ENCODE data around the gene TCEA3.

The TCEA3 gene

DNA sequence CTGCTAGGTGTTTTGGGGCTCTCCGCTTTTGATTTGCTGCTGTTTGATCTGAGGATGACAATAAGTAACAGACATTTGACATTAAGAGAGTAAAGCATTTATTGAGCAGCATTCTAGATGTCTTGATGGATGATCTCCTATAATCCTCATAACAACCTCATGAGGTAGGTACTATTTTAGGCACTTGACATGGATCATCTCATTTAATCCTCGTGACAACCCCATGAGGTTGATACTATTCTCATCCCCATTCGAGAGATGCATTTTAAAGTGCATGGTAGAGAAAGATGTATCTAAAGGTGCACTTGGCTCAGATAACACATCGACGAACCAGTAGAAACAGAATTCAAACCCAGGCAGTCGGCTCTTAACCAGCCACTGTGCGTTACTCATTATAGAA, 26.6 kb downstream of the TCEA3 start:
- H3K4me1 Mint-ChIP-seq (ENCODE audit: low read depth) = peaks cover 7% of the 10 kb centered on the region
- H3K9me3 Mint-ChIP-seq = no peaks in the 10 kb centered on the region
- H3K4me3 Mint-ChIP-seq = no peak overlapping the region
- H3K36me3 Mint-ChIP-seq (ENCODE audit: low read depth) = no peaks in the 10 kb centered on the region
- no peak overlapping the region for H3K27ac Mint-ChIP-seq
- H3K27me3 Mint-ChIP-seq (ENCODE audit: low read depth) = no peaks in the 10 kb centered on the region

DNA sequence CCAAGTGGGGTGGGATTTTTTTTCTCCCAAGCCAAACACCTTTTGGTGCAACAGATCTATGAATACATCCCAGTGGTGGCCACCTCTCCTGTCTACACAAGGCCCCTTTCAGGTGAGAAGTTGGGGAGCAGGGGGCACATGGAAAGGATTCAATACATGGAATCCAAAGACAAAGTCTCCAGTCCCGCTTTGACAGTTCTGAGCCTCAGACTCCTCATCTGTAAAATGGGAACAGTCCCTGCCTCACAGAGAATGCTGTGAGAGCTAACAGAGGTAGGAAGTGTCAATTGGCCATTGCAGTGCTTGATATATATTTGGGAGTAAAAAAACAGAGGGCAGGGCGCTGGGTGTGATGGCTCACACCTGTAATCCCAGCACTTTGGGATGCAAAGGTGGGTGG, 28.2 kb downstream of the TCEA3 start:
- Mint-ChIP-seq H3K27me3 (ENCODE audit: low read depth) (no peaks in the 10 kb centered on the region), H3K27ac (no peak overlapping the region), H3K9me3 (no peaks in the 10 kb centered on the region), H3K36me3 (ENCODE audit: low read depth) (no peaks in the 10 kb centered on the region), H3K4me3 (no peak overlapping the region), H3K4me1 (ENCODE audit: low read depth) (peaks cover 4% of the 10 kb centered on the region)

DNA sequence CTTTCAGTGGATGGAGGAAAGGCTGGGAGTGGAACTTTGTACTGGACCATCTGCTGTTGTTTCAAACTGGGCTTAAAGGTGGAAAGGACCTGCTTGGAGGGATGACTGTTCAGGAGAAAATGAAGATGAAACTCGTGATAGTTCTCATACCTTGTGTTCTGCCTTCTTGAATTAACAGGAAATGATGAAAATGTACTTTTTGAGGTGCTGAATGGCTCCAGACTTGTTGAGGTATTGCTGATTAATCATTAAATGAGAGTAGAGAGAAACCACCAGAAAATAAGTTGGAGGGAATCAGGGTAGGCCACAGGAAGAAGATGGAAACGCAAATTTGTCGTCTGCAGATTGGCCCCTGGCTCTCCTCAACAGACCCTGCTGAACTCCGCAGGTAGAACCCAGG, 28.7 kb downstream of the TCEA3 start:
- peaks cover 4% of the 10 kb centered on the region for H3K4me1 Mint-ChIP-seq (ENCODE audit: low read depth)
- H3K4me3 Mint-ChIP-seq = no peak overlapping the region

DNA sequence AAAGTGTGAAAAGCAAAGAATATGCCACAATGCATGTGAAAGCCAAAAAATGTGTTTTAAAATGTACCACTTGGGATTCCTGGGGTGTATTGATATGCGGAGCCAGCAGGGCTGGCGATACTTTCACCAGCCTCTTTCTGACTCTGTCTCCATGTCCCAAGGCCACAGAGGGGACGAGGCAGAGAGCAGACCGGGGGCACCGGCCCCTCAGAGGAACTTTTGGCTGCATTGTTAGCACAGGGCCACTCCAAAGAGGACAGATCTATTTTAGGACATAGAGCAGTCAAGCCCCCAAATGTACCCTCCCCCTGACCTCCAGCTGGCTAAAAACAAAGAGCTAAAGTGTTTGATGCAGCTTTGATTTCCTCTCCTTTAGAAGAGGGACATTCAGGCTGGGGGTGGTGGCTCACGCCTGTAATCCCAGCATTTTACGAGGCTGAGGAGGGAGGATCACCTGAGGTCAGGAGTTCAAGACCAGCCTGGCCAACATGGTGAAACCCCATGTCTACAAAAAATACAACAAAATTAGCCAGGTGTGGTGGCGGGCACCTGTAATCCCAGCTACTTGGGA, 29.3 kb downstream of the TCEA3 start:
- Mint-ChIP-seq H3K27ac (no peak overlapping the region), H3K27me3 (ENCODE audit: low read depth) (no peaks in the 10 kb centered on the region), H3K9me3 (no peaks in the 10 kb centered on the region), H3K4me1 (ENCODE audit: low read depth) (peaks cover 4% of the 10 kb centered on the region), H3K36me3 (ENCODE audit: low read depth) (no peaks in the 10 kb centered on the region), H3K4me3 (no peak overlapping the region)

More for the DNA sequence above, 28.7 kb downstream of the TCEA3 start:
- Mint-ChIP-seq H3K36me3 (ENCODE audit: low read depth) (no peaks in the 10 kb centered on the region), H3K9me3 (no peaks in the 10 kb centered on the region), H3K27me3 (ENCODE audit: low read depth) (no peaks in the 10 kb centered on the region), H3K27ac (no peak overlapping the region)

DNA sequence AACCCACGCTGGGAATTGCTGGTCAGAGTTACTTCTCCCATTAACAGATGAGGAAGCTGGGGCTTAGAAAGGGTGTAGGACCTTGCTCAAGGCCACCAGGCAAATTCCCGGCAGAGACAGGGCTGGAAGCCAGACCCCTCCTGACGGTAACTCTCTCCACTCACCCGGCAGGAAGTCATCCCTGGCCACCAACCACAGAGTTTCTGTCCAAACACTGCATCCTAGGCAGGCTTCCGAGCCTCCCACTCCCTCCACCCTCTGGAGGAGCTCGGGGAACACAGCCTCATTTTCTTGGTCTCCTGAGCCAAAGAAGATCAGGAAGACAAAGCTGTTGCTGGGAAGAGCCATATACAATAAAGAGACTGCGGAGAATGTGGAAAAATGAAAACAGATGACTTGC, 29.9 kb downstream of the TCEA3 start:
- H3K4me3 Mint-ChIP-seq = no peak overlapping the region
- H3K27me3 Mint-ChIP-seq (ENCODE audit: low read depth) = no peaks in the 10 kb centered on the region
- no peak overlapping the region for H3K27ac Mint-ChIP-seq
- no peaks in the 10 kb centered on the region for H3K36me3 Mint-ChIP-seq (ENCODE audit: low read depth)
- no peaks in the 10 kb centered on the region for H3K9me3 Mint-ChIP-seq
- peaks cover 4% of the 10 kb centered on the region for H3K4me1 Mint-ChIP-seq (ENCODE audit: low read depth)

DNA sequence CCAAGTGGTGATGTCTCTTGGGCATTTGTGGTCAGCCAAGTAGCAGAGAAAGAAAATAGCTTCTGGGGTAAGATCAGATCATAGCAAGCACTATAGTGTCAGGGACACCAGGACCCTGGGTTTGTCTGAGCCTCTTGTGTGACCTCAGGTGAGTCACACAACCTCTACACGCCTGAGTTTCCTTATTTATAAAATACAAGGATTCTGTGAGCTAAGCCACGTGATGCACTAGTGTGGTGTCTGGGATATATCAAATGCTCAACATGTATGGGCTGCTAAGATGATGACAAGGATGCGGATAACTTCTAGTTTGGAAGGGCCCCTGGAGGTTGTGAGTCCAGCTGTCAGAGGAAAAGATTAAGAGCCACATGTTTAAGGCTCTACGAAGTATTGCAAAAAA, 30.4 kb downstream of the TCEA3 start:
- Mint-ChIP-seq H3K36me3 (ENCODE audit: low read depth) (no peaks in the 10 kb centered on the region), H3K27ac (no peak overlapping the region), H3K4me3 (no peak overlapping the region), H3K9me3 (no peaks in the 10 kb centered on the region), H3K4me1 (ENCODE audit: low read depth) (peaks cover 4% of the 10 kb centered on the region), H3K27me3 (ENCODE audit: low read depth) (no peaks in the 10 kb centered on the region)

DNA sequence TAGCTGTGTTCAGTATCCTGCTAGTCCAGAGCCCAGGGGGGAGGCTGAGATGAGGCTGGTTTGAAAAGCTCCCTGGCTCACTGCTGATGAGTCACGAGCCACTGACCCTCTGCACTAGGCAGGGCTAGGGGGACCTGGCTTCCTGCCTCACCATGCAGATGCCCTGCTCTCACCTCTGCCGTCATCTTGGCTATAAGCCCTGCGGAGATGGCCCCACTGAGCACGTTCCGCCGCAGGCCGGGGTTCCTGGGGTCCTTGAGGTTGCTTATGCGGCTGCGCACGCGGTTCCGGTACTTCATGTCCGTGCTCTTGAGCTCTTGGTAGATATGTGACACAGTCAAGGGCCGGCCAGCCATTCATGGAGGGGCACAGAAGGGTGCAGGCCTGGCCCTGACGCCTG, 30.8 kb downstream of the TCEA3 start:
- H3K36me3 Mint-ChIP-seq (ENCODE audit: low read depth) = no peaks in the 10 kb centered on the region
- no peaks in the 10 kb centered on the region for H3K27me3 Mint-ChIP-seq (ENCODE audit: low read depth)
- H3K9me3 Mint-ChIP-seq = no peaks in the 10 kb centered on the region
- H3K27ac Mint-ChIP-seq = no peak overlapping the region
- H3K4me3 Mint-ChIP-seq = no peak overlapping the region
- H3K4me1 Mint-ChIP-seq (ENCODE audit: low read depth) = peaks cover 4% of the 10 kb centered on the region

DNA sequence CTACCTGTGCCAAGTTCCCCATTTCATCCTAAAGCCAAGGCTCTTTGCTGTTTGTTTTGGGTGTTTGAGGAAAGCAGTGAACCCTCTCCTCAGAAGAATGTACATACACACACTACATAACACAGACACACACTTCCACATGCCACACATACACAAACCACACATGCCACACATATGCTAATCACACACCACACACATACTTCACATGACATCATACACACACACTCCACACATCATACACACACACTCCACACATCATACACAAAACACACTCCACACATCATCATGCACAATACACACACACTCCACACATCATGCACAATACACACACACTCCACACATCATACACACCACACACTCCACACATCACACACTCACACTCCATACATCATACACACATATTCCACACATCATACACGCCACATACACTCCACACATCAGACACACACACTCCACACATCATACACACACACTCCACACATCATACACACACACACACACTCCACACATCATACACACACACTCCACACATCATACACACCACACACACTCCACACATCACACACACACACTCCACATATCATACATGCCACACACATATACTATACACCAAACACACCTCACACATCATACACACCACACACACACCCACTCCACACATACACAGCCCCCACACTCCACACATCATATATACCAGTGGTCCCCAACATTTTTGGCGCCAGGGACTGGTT, 32.3 kb downstream of the TCEA3 start:
- Mint-ChIP-seq H3K36me3 (ENCODE audit: low read depth) (no peaks in the 10 kb centered on the region), H3K9me3 (no peaks in the 10 kb centered on the region), H3K4me1 (ENCODE audit: low read depth) (peaks cover 4% of the 10 kb centered on the region), H3K27me3 (ENCODE audit: low read depth) (no peaks in the 10 kb centered on the region), H3K27ac (no peak overlapping the region), H3K4me3 (no peak overlapping the region)

DNA sequence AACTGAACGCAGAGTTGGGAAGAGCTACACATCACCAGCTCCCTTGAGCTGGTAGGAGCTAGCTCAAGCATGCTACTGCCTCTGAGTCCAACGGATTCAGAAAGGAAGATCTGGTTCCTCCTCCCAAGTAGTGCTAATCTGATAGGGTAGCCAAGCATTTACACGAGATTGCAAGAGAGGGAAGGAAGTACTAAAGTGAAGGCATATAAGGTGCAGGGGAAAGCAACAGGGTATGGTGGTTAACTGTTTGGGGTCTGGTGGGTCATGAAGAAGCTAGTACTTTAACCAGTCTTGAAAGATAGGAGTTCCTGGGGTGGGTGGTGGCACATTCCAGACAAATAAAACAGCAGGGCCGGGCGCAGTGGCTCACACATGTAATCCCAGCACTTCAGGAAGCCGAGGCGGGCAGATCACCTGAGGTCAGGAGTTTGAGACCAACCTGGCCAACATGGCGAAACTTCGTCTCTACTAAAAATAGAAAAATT, 34.7 kb downstream of the TCEA3 start:
- H3K27ac Mint-ChIP-seq = no peak overlapping the region
- no peak overlapping the region for H3K4me3 Mint-ChIP-seq
- H3K27me3 Mint-ChIP-seq (ENCODE audit: low read depth) = no peaks in the 10 kb centered on the region
- no peaks in the 10 kb centered on the region for H3K9me3 Mint-ChIP-seq
- H3K36me3 Mint-ChIP-seq (ENCODE audit: low read depth) = no peaks in the 10 kb centered on the region
- peaks cover 2% of the 10 kb centered on the region for H3K4me1 Mint-ChIP-seq (ENCODE audit: low read depth)

DNA sequence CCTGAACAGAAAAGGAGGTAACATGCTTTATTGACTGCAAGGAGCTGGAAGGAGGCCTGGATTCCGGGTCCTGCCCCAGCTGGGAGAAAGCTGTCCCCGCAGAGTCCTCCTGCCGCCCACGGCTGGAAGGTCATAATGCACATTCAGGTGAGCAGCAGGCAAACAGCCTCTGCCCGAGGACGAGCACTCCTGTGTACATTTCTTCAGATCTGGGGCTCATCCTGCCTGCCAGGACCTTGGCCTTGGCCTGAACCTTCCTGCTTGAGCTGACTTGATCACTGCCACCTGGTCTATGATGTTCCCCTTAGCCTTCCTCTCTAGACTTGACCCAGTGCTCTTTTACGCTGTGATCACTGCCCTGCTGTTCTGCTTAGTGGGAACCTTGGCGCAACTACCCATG, 37.1 kb downstream of the TCEA3 start:
- no peak overlapping the region for H3K27ac Mint-ChIP-seq
- H3K4me3 Mint-ChIP-seq = no peak overlapping the region
- no peaks in the 10 kb centered on the region for H3K36me3 Mint-ChIP-seq (ENCODE audit: low read depth)
- no peaks in the 10 kb centered on the region for H3K27me3 Mint-ChIP-seq (ENCODE audit: low read depth)
- no peaks in the 10 kb centered on the region for H3K4me1 Mint-ChIP-seq (ENCODE audit: low read depth)
- no peaks in the 10 kb centered on the region for H3K9me3 Mint-ChIP-seq

DNA sequence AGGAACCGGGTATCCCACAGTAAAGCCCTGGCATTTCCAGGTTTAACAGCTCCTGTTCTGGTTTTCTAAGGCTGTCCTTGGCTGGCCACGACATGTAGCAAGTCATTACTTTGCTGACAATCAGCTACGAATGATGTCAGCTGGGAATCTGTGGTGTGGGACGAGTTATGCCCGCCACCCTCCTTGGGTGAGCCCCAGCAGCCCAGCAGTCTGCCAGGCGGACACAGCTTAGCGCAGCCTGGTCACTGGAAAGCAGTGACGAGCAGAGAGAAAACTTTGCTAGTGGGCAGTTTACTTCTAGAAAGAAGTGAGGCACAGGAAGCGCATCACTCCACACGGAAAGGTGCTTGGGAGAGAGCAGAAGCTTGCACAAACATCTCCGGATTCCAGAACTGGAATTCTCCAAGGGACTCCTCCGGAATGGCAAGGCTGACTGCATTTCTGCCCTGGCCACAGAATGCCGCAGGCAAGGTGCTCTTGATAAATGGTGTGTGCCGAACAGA, 39.4 kb downstream of the TCEA3 start:
- H3K36me3 Mint-ChIP-seq (ENCODE audit: low read depth) = no peaks in the 10 kb centered on the region
- no peaks in the 10 kb centered on the region for H3K4me1 Mint-ChIP-seq (ENCODE audit: low read depth)
- no peaks in the 10 kb centered on the region for H3K27me3 Mint-ChIP-seq (ENCODE audit: low read depth)
- H3K27ac Mint-ChIP-seq = no peak overlapping the region
- H3K4me3 Mint-ChIP-seq = no peak overlapping the region
- H3K9me3 Mint-ChIP-seq = no peaks in the 10 kb centered on the region

DNA sequence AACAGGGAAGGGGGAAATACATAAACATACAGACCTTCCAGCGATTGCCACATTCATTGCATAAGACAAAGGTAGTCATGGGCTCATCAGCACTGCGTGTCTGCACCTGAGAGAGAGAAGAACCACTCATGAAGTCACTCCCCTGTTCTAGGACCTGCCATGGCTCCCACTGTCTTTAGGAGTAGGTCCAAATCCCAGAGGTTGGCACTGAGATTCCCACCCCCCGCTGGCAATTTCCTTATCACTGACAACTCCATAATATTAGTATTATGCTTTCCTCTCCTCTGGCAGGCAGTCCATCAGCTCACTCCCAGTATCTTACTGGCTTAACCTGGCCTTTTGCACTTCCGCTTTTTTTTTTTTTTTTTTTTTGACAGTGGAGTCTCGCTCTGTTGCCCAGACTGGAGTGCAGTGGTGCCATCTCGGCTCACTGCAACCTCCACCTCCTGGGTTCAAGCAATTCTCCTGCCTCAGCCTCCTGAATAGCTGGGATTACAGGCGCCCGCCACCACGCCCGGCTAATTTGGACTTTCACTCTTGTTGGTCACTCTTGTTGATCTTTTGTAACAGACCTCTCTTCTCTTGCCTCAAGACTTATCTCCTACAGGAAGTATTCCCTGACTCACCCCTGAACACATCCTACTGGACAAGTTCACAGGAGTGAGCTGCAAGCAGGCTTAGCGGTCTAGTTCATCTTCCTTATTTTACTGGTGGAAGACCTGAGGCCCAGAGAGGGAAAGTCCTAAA, 40.1 kb downstream of the TCEA3 start:
- Mint-ChIP-seq H3K27me3 (ENCODE audit: low read depth) (no peaks in the 10 kb centered on the region), H3K27ac (no peak overlapping the region), H3K4me3 (no peak overlapping the region), H3K4me1 (ENCODE audit: low read depth) (no peaks in the 10 kb centered on the region), H3K9me3 (no peaks in the 10 kb centered on the region), H3K36me3 (ENCODE audit: low read depth) (no peaks in the 10 kb centered on the region)

DNA sequence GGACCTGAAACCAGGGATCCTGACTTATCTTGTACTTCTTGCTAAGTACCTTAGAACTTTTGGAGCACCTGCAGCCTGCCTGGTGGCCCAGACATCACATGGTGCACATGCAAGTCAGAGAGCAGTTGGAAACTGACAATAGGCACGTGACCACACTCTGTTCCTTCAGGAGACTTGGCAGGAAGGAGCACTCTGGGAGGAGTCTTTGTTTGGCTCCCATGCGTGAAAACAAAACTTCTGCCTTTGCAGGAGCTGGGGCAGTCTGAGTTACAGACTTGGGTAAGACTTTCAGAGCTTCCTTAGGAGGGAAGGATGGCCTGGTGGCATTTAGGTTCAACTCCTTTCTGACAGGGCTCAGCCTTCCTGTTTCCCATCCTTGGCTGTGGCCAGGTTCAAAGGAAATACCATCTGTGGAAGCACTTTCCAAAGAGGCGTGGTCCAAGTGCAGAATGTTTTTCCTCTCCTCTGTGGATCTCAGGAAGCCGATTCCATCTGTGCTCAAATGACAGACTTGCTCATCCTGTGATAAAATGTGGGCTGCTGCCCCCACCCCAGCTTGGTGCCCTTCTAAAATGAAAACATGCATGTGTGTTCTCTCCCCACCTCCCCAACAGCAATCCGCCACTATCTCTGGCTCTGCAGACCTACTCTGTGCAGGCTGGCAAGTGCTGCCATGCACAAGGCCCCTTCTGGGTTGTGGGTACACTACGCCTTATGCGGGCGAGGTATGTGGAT, 40.8 kb downstream of the TCEA3 start:
- H3K27me3 Mint-ChIP-seq (ENCODE audit: low read depth) = no peaks in the 10 kb centered on the region
- no peak overlapping the region for H3K4me3 Mint-ChIP-seq
- no peaks in the 10 kb centered on the region for H3K9me3 Mint-ChIP-seq
- no peak overlapping the region for H3K27ac Mint-ChIP-seq
- no peaks in the 10 kb centered on the region for H3K36me3 Mint-ChIP-seq (ENCODE audit: low read depth)
- H3K4me1 Mint-ChIP-seq (ENCODE audit: low read depth) = no peaks in the 10 kb centered on the region

DNA sequence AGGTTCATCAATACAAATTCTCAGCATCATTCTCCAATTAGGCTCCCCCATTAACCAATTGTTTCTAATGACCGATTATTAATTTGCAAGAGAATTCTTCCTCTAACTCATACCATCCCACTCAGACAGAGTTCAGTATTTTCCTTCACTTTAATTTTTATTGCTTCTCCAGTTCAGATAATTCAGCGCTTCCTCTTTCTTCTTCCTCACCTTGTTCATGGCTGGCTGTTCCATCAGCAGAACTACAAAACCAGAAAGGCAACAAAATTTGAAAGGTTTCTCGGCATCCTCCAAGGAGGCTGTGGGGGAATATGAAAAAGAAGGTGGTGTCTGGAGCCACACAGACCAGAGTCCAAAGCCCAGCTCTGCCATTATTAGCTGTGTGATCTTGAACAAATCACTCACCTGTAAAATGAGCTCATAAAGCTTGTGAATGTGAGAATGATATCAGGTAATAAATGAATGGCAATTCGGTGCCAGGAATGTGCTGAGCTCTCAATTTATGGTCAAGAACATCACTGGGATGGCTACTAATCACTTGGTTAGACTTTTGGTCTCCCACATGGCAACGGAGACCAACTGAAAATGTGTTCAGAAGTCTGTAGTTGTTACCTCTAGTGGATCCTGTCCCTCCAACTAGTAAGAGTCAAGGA, 43.2 kb downstream of the TCEA3 start:
- Mint-ChIP-seq H3K27ac (no peak overlapping the region), H3K4me1 (ENCODE audit: low read depth) (no peaks in the 10 kb centered on the region), H3K4me3 (no peak overlapping the region), H3K9me3 (no peaks in the 10 kb centered on the region), H3K36me3 (ENCODE audit: low read depth) (no peaks in the 10 kb centered on the region), H3K27me3 (ENCODE audit: low read depth) (no peaks in the 10 kb centered on the region)

Measured in T-helper 1 cell treated with Interleukin-12 subunit alpha and Interleukin-12 subunit beta and Interleukin-4 antibody, amounts not matched to agents 30 μg/mL and 1 μg/mL, for 36 hours (primary cell).